Endothelial cell of umbilical vein (primary cell): ENCODE measurements around the gene SIGLEC7. TPM values are rescaled to one million over a fixed set of nuclear protein-coding genes. Genes with fewer than 3 reads are reported as not detected.
"Not testable (repeated sequence)": the region's sequence is repeated elsewhere in the genome, so short reads cannot be mapped to it uniquely, and the experiment has no call there.

Source experiments
- BruUV-seq: library from RNA; stranded (reverse); fragments of 400-500 nt; replicated peaks from 2 replicates; lab custom pipeline; 2021; lab: Mats Ljungman, UMichigan
- CTCF ChIA-PET: fragments of 300-600, 350-600 bp; sonication (Branson Sonifier 250); formaldehyde crosslinking; loops from one replicate; lab custom pipeline; 2021; ENCODE audit warnings: antibody characterized with exemption, inconsistent platforms; lab: Charles Lee
- POLR2A ChIA-PET: fragments of 300-600, 350-600 bp; sonication (Branson Sonifier 250); formaldehyde crosslinking; loops from one replicate; lab custom pipeline; 2021; ENCODE audit warnings: antibody characterized with exemption, inconsistent platforms; lab: Charles Lee
- DNase-seq: peaks from one replicate; pipeline ENCODE4 v3.0.0-alpha.2; 2011; ENCODE audit warnings: low read depth, low spot score
- FAIRE-seq: peaks from 2 replicates; lab custom pipeline; 2011; peaks lifted over from hg19 to GRCh38; lab: Jason Lieb, UNC
- H2AFZ ChIP-seq: 2 replicates; pipeline ENCODE4 v1.6.0; 2012; ENCODE audit warnings: low read depth, low read length, control low read depth, inconsistent platforms
- H3K27ac ChIP-seq: 2 replicates; pipeline ENCODE4 v1.5.1; 2011; ENCODE audit warnings: low read depth, mild to moderate bottlenecking, control low read depth, low read length, moderate library complexity; ENCODE audit not compliant: insufficient read depth
- H3K27me3 ChIP-seq, 2 experiments: 2 replicates each; pipeline versions ENCODE4 v1.6.0 to v1.6.1; 2011; ENCODE audit warnings: low read length in 2 of 2, mixed read lengths in 1 of 2; ENCODE audit not compliant: control insufficient read depth in 2 of 2, insufficient read depth in 2 of 2
- H3K36me3 ChIP-seq, 2 experiments: 2 replicates in 1 of 2; 3 replicates in 1 of 2; pipeline ENCODE4 v1.5.1; 2011; ENCODE audit warnings: low read length in 2 of 2, mild to moderate bottlenecking in 1 of 2, moderate library complexity in 1 of 2; ENCODE audit not compliant: control insufficient read depth in 2 of 2, insufficient read depth in 2 of 2; ENCODE audit errors: extremely low read depth in 1 of 2
- H3K4me1 ChIP-seq: 3 replicates; pipeline ENCODE4 v1.5.1; 2011; ENCODE audit warnings: mild to moderate bottlenecking, low read length; ENCODE audit not compliant: control insufficient read depth, insufficient read depth; ENCODE audit errors: extremely low read depth
- H3K4me2 ChIP-seq: 2 replicates; pipeline ENCODE4 v1.6.1; 2011; ENCODE audit warnings: low read length, control low read depth, mixed read lengths; ENCODE audit not compliant: insufficient read depth
- H3K4me3 ChIP-seq, 3 experiments: fragments of 200-600 bp in 1 of 3; sonication (generic), shearing (Covaris generic) in 1 of 3; replicated peaks in 1 of 3; 2 replicates each; pipeline ENCODE4 v1.5.1; 2011 to 2016; ENCODE audit warnings: control low read depth in 3 of 3, low read length in 3 of 3, mild to moderate bottlenecking in 2 of 3, inconsistent platforms in 1 of 3, low read depth in 1 of 3, moderate library complexity in 1 of 3; ENCODE audit not compliant: insufficient read depth in 1 of 3
- H3K79me2 ChIP-seq: 2 replicates; pipeline ENCODE4 v1.6.0; 2012; ENCODE audit warnings: low read length, inconsistent platforms; ENCODE audit not compliant: control insufficient read depth, insufficient read depth
- H3K9ac ChIP-seq: replicated peaks from 2 replicates; pipeline ENCODE3; 2011; ENCODE audit warnings: low read length, control low read depth; ENCODE audit not compliant: insufficient read depth; ENCODE audit errors: extremely low read depth
- H3K9me1 ChIP-seq: replicated peaks from 3 replicates; pipeline ENCODE4 v1.6.0; 2011; ENCODE audit warnings: mild to moderate bottlenecking, low read length; ENCODE audit not compliant: control insufficient read depth, insufficient read depth; ENCODE audit errors: extremely low read depth
- H3K9me3 ChIP-seq: replicated peaks from 2 replicates; pipeline ENCODE4 v1.5.1; 2012; ENCODE audit warnings: low read length, inconsistent platforms; ENCODE audit not compliant: control insufficient read depth, insufficient read depth
- H4K20me1 ChIP-seq: replicated peaks from 2 replicates; pipeline ENCODE3; 2011; ENCODE audit warnings: mild to moderate bottlenecking, low read length; ENCODE audit not compliant: control insufficient read depth, insufficient read depth; ENCODE audit errors: extremely low read depth
- FOS ChIP-seq: IDR thresholded peaks from 2 replicates; pipeline ENCODE4 v1.6.1; 2011; ENCODE audit warnings: mild to moderate bottlenecking, low read length, moderate library complexity, borderline replicate concordance; ENCODE audit not compliant: insufficient read depth
- GATA2 ChIP-seq: IDR thresholded peaks from 2 replicates; pipeline ENCODE4 v1.7.0; 2011; ENCODE audit warnings: low read depth, mild to moderate bottlenecking, moderate library complexity, mixed read lengths, low read length; ENCODE audit not compliant: insufficient read length, insufficient read depth
- dilution Hi-C: fragments of 300-500 bp; cut with MboI; formaldehyde crosslinking; loops from one replicate; pipeline ENCODE4 v1.15.0; 2019; ENCODE audit warnings: low sequenced_read_pairs; ENCODE audit not compliant: extremely low pct_ligation_motif_present
- intact Hi-C: fragments of 100-400 bp; cut with micrococcal nuclease; formaldehyde crosslinking; loops from one replicate; pipeline ENCODE4 v1.10.0; 2022
- polyA plus RNA-seq, 4 experiments: library from polyadenylated mRNA; depleted of rRNA in 3 of 4; stranded (reverse) in 3 of 4; unstranded in 1 of 4; fragments of >200 nt; gene quantifications; 2 replicates each; pipeline versions ENCODE4 v1.2.1 to v1.2.3, GENCODE V29; 2011 to 2012; ENCODE audit warnings: missing spikeins in 1 of 4
- total RNA-seq: library from RNA; stranded (reverse); gene quantifications from 2 replicates; pipeline ENCODE4 v1.2.3, GENCODE V29; 2021

SIGLEC7 gene
- total and polyA plus RNA-seq, 2 donors (not counting 3 experiments of a cell fraction or from before 2014, with no cell fraction given): not detected

DNA sequence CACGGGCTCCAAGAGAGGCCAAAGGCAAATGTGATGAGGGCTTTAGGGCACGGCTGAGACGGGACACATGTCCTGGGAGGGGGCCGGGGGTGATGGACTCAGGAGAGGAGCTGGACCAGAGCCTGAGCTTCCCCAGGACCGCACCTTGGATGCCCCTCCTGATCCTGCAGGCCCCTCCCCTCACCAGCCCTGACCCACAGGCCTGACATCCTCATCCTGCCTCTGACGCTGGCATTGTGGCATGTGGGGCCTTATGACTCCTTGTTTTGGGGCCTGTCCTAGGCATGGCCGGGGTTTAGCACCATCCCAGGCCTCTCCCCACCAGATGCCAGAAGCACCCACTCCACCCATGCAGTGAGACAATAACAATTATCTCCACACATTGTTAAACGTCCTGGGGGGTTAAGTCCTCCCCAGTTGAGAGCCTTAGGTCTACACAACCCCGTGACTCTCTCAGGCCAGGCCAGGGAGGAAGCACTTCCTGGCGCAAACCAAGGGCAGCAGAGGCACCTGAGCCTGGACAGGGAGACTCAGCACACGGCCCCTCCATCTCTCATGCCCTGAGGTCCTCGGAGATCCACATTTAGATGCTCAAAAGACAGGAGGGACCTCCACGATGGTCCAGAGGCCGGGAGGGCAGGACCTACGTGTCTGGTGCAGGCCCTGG, 841 bp downstream of the SIGLEC7 start:
- intact Hi-C loops, H3K9me3 ChIP-seq, H3K4me2 ChIP-seq, DNase-seq, H3K9me1 ChIP-seq, H3K4me1 ChIP-seq, H4K20me1 ChIP-seq, H3K79me2 ChIP-seq, H3K9ac ChIP-seq, dilution Hi-C loops, CTCF ChIA-PET, H3K27me3 ChIP-seq, FAIRE-seq, H3K4me3 ChIP-seq, H3K36me3 ChIP-seq, H3K27ac ChIP-seq, H2AFZ ChIP-seq, BruUV-seq, POLR2A ChIA-PET: not testable (repeated sequence)

DNA sequence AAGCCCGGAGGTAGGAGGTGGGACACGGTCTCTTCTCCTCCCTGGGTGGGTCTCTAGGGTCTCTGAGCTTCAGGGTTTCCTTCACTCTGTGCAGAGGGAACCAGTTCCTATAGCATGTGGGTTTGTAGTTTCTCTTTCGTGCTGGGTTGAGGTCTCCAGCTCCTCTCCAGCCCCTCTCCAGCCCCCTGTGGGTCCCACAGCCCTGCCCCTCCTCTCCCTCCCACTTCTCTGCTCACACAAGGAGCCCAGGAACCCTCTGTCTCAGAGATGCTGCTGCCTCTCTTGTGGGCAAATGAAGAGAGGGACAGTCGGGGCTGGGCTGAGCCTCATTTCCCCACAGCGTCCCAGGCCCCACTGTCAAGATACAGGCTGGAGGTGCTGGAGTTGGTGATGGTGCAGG, 1.4 kb downstream of the SIGLEC7 start:
- no peak overlapping the region for H3K4me3 ChIP-seq
- H3K4me1 ChIP-seq: no peaks in the 10 kb centered on the region
- dilution Hi-C loops (no loop called here), intact Hi-C loops (no loop called here)
- H3K79me2 ChIP-seq: no peaks in the 10 kb centered on the region
- no peaks in the 10 kb centered on the region for H3K9me1 ChIP-seq
- H3K27ac ChIP-seq: no peak overlapping the region
- ChIA-PET POLR2A (no interaction called here), CTCF (no interaction called here)
- BruUV-seq: no TSS peak
- H3K9me3 ChIP-seq: no peaks in the 10 kb centered on the region
- no peak for FAIRE-seq
- no peak overlapping the region for H3K9ac ChIP-seq
- TF ChIP-seq GATA2 (no peak), FOS (no peak)
- H3K4me2 ChIP-seq: no peak overlapping the region
- H4K20me1 ChIP-seq: no peaks in the 10 kb centered on the region
- no peaks in the 10 kb centered on the region for H3K36me3 ChIP-seq
- no peak overlapping the region for H2AFZ ChIP-seq
- no peak for DNase-seq
- no peaks in the 10 kb centered on the region for H3K27me3 ChIP-seq
